Keratinocyte (primary cell): ENCODE results near the gene CDH16. TPM values are rescaled to one million over a fixed set of nuclear protein-coding genes. Genes with fewer than 3 reads are reported as not detected.

Experiments
- DNase-seq: peaks from one replicate; pipeline ENCODE4 v3.0.0-alpha.2; 2011; ENCODE audit warnings: low read depth, missing footprints, low spot score
- FAIRE-seq: peaks from 2 replicates; lab custom pipeline; 2011; peaks lifted over from hg19 to GRCh38; lab: Jason Lieb, UNC
- H2AFZ ChIP-seq: 2 replicates; pipeline ENCODE4 v1.6.0; 2012; ENCODE audit warnings: low read length, control low read depth, inconsistent platforms; ENCODE audit not compliant: control insufficient read depth
- H3K27ac ChIP-seq: 2 replicates; pipeline ENCODE4 v1.5.1; 2011; ENCODE audit warnings: low read length; ENCODE audit not compliant: control insufficient read depth, insufficient read depth
- H3K27me3 ChIP-seq: 3 replicates; pipeline ENCODE4 v1.6.0; 2011; ENCODE audit warnings: low read length; ENCODE audit not compliant: control insufficient read depth, insufficient read depth; ENCODE audit errors: extremely low read depth
- H3K36me3 ChIP-seq, 2 experiments: 2 replicates in 1 of 2; 3 replicates in 1 of 2; pipeline ENCODE4 v1.5.1; 2011; ENCODE audit warnings: low read length in 2 of 2, mild to moderate bottlenecking in 1 of 2; ENCODE audit not compliant: control insufficient read depth in 2 of 2, insufficient read depth in 2 of 2; ENCODE audit errors: extremely low read depth in 1 of 2
- H3K4me1 ChIP-seq: 3 replicates; pipeline ENCODE4 v1.5.1; 2011; ENCODE audit warnings: low read length; ENCODE audit not compliant: control insufficient read depth, insufficient read depth; ENCODE audit errors: extremely low read depth
- H3K4me2 ChIP-seq: 3 replicates; pipeline ENCODE4 v1.6.0; 2011; ENCODE audit warnings: low read depth, low read length; ENCODE audit not compliant: control insufficient read depth, insufficient read depth; ENCODE audit errors: extremely low read depth
- H3K4me3 ChIP-seq, 3 experiments: fragments of 200-600 bp in 1 of 3; sonication (generic) in 1 of 3; 2 replicates in 2 of 3; 3 replicates in 1 of 3; pipeline ENCODE4 v1.5.1; 2011 to 2016; ENCODE audit warnings: low read length in 3 of 3, mild to moderate bottlenecking in 3 of 3, control low read depth in 2 of 3, inconsistent platforms in 1 of 3, low read depth in 1 of 3, mixed read lengths in 1 of 3, mixed run types in 1 of 3, moderate library complexity in 1 of 3; ENCODE audit not compliant: control insufficient read depth in 2 of 3, insufficient read depth in 2 of 3; ENCODE audit errors: extremely low read depth in 1 of 3
- H3K79me2 ChIP-seq: 2 replicates; pipeline ENCODE4 v1.6.0; 2012; ENCODE audit warnings: low read length; ENCODE audit not compliant: control insufficient read depth, insufficient read depth
- H3K9ac ChIP-seq: 3 replicates; pipeline ENCODE4 v1.6.0; 2011; ENCODE audit warnings: low read length; ENCODE audit not compliant: control insufficient read depth, insufficient read depth; ENCODE audit errors: extremely low read depth
- H3K9me1 ChIP-seq: 3 replicates; pipeline ENCODE4 v1.6.0; 2011; ENCODE audit warnings: low read length; ENCODE audit not compliant: control insufficient read depth, insufficient read depth; ENCODE audit errors: extremely low read depth
- H3K9me3 ChIP-seq: 2 replicates; pipeline ENCODE4 v1.5.1; 2012; ENCODE audit warnings: low read depth, low read length; ENCODE audit not compliant: control insufficient read depth
- H4K20me1 ChIP-seq: 3 replicates; pipeline ENCODE4 v1.6.0; 2011; ENCODE audit warnings: low read length; ENCODE audit not compliant: control insufficient read depth, insufficient read depth; ENCODE audit errors: extremely low read depth
- CTCF ChIP-seq, 3 experiments: IDR thresholded peaks in 1 of 3; conservative IDR thresholded peaks in 1 of 3; optimal IDR thresholded peaks in 1 of 3; 2 replicates in 2 of 3; 3 replicates in 1 of 3; pipeline versions ENCODE3 to v1.5.1; 2011; ENCODE audit warnings: low read length in 3 of 3, mild to moderate bottlenecking in 3 of 3, moderate library complexity in 2 of 3, control low read depth in 1 of 3, inconsistent platforms in 1 of 3; ENCODE audit not compliant: insufficient read depth in 2 of 3; ENCODE audit errors: extremely low read depth in 1 of 3
- EZH2 ChIP-seq: IDR thresholded peaks from one replicate; pipeline ENCODE4 v1.6.1; 2012; ENCODE audit warnings: inconsistent platforms, mild to moderate bottlenecking, low read length, moderate library complexity
- dilution Hi-C: fragments of 300-500 bp; cut with MboI; formaldehyde crosslinking; loops from one replicate; pipeline ENCODE4 v1.7.0; 2020; ENCODE audit warnings: low sequenced_read_pairs; ENCODE audit not compliant: extremely low pct_ligation_motif_present
- polyA plus RNA-seq, 5 experiments: library from polyadenylated mRNA; depleted of rRNA in 3 of 5; stranded (reverse) in 3 of 5; stranded (forward) in 1 of 5; unstranded in 1 of 5; fragments of >200 nt; gene quantifications; 1 replicate in 1 of 5; 2 replicates in 3 of 5; 3 replicates in 1 of 5; pipeline versions ENCODE4 v1.2.1 to v1.2.3, GENCODE V29; 2011 to 2012; ENCODE audit warnings: missing spikeins in 2 of 5, low read depth in 1 of 5, low replicate concordance in 1 of 5

CDH16 gene
- polyA plus RNA-seq, 1 donor (not counting 4 experiments of a cell fraction or from before 2014, with no cell fraction given), result 0.45 TPM

DNA sequence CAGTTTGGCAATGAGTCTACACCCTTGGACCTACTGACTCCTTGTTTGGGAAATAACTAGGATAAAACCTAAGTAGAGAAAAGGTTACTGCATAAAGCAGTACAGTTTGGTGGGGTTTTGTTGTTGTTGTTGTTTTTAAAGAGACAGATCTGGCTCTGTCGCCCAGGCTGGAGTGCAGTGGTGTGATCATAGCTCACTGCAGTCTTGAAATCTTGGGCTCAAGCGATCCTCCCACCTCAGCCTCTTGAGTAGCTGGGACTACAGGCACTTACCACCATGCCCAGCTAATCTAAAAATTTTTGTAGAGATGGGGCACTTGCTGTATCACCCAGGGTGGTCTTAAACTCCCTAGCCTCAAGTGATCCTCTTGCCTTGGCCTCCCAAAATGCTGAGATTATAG lies 37.1 kb downstream of the CDH16 start:
- Histone ChIP-seq H3K9ac (peak overlapping the region; percentile 89), H3K4me3 (peak overlapping the region; percentile 81 to 89 (median 82)), H3K79me2 (peaks cover 38% of the 10 kb centered on the region), H3K4me1 (peaks cover 10% of the 10 kb centered on the region), H3K36me3 (peaks cover 16 to 17% of the 10 kb centered on the region in 2 experiments), H3K4me2 (peak overlapping the region; percentile 91), H2AFZ (no peak overlapping the region), H3K27me3 (no peaks in the 10 kb centered on the region), H3K9me3 (no peaks in the 10 kb centered on the region), H3K9me1 (no peaks in the 10 kb centered on the region), H3K27ac (no peak overlapping the region), H4K20me1 (peaks cover under 1% of the 10 kb centered on the region)
- FAIRE-seq (no peak), DNase-seq (no peak)
- dilution Hi-C loops, result no loop called here
- no peak for TF ChIP-seq CTCF (optimal IDR thresholded peaks at IDR 0.05 in 1 of 3, IDR thresholded peaks at IDR 0.05 in 1 of 3, conservative IDR thresholded peaks at IDR 0.05 in 1 of 3; ENCODE audit: extremely low read depth in 1 of 3, insufficient read depth in 2 of 3, low read length in 3 of 3)
- no peak for TF ChIP-seq EZH2

DNA sequence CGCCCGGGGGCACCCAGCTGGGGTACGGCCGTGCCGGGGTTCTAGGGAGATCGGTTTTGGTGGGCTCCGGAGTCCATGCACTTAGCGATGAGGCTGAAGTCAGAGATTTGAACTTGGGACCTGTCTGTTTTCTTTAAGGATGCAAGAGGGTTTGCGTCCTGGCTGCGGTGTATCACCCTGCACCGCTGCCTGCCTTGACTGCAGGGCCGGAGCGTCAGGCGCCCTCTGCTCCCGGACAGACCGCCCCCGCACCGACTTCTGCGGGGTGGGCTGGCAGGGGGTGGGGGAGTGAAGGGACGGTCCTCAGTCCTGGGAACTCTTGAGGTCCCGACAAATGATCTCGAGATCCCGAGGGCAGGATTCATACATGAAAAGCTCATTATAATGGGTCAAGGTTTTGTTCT lies 37.7 kb downstream of the CDH16 start:
- Histone ChIP-seq H3K27ac (peak overlapping the region; percentile 79), H3K9me1 (no peaks in the 10 kb centered on the region), H3K36me3 (peaks cover 13 to 17% of the 10 kb centered on the region in 2 experiments), H3K9ac (peak overlapping the region; percentile 89), H3K4me3 (peak overlapping the region; percentile 81 to 89 (median 82)), H3K79me2 (peaks cover 36% of the 10 kb centered on the region), H2AFZ (peak overlapping the region; percentile 95), H4K20me1 (no peaks in the 10 kb centered on the region), H3K4me2 (peak overlapping the region; percentile 91), H3K27me3 (no peaks in the 10 kb centered on the region), H3K9me3 (no peaks in the 10 kb centered on the region), H3K4me1 (peaks cover 10% of the 10 kb centered on the region)
- TF ChIP-seq CTCF (optimal IDR thresholded peaks at IDR 0.05 in 1 of 3, IDR thresholded peaks at IDR 0.05 in 1 of 3, conservative IDR thresholded peaks at IDR 0.05 in 1 of 3; ENCODE audit: extremely low read depth in 1 of 3, insufficient read depth in 2 of 3, low read length in 3 of 3), result no peak
- no peak for TF ChIP-seq EZH2
- FAIRE-seq, result no peak
- dilution Hi-C loops, result no loop called here
- no peak for DNase-seq
